HG02840 (cell line): ENCODE data around the gene LEAP2.

Source experiments
- ATAC-seq: cut with Tn5 transposase; IDR thresholded peaks from one replicate; pipeline ENCODE4 v1.9.1; 2021; ENCODE audit warnings: mild to moderate bottlenecking, moderate library complexity, moderate number of reproducible peaks; ENCODE audit not compliant: unreplicated experiment, low FRiP score

LEAP2 gene

DNA sequence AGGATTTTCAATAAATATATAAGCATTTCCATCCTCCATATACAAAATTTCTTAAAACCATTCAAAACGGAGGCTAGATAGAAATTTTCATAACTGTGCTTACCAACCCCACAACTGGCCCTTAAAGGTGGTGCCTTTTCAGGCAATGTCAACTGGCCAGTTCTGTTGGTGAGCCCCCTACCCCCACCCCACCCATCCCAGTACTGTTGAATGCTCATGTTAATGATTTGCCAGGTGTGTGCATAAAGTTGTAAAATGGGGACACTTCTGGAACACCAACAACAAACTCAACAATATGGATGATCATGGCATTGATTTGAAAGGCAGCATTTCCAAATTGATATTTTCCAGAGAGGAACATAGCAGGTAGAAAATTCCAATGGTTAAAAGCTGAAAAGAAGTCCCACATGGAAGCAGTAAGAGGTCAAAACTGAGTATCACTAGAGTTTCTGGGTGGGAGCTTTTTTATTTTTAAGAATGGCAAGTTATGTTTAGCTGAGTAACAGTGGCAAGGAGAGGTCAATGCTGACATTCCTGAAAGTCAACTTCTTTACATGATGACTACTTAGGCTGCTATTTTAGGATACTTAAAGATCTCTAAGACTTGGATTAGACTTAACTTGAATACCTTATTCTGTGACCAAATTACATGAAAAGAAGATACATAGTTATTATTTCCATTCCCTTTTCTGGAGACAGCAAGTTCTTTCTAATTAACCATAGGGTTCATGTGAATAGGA is 2.7 kb downstream of the LEAP2 start:
- ATAC-seq = no peak

DNA sequence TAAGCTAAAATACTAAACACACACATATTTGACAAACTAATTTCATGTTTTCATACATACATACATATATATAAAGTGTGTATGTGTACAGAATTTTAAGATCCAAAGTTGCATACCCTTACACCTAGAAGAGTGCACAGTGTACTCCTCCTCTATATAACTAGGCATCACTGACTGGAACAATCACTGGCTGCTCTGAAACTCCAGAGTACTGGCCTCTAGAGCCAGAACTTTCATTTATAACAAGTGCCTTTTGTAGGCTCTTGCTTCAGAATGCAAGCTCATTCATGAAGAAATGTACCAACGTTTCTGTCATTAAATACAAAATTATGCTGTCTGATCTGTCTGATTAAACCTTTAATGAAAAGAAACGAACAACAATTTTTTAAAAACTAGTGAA is 4.0 kb downstream of the LEAP2 start:
- no peak for ATAC-seq

DNA sequence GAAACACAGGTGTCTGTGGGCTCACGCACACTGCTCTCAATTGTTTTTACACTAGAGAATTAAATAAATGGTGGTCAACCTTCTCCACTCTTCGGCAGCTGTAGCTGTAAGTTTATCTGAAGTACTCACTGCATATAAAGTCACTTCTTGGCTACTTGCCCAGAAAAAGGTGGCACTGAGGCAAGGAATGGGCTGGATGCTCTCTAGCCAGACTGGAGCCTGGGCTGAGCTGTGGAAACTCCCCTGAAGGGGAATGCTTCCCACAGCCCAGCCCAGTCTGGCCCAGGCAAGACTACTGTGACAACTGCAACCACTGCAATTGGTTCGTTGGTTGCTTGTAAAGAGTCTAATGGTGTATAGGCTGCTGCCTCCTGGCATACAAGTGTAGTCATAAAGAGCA is 4.5 kb downstream of the LEAP2 start:
- ATAC-seq = no peak

GRCh38 chr5:132883261-132883834 is 9.9 kb downstream of the LEAP2 start:
- no peak for ATAC-seq

GRCh38 chr5:132884548-132884947 is 11.1 kb downstream of the LEAP2 start:
- ATAC-seq = no peak

GRCh38 chr5:132886064-132886823 is 12.8 kb downstream of the LEAP2 start:
- ATAC-seq = no peak

GRCh38 chr5:132887283-132887682 is 13.8 kb downstream of the LEAP2 start:
- no peak for ATAC-seq

DNA sequence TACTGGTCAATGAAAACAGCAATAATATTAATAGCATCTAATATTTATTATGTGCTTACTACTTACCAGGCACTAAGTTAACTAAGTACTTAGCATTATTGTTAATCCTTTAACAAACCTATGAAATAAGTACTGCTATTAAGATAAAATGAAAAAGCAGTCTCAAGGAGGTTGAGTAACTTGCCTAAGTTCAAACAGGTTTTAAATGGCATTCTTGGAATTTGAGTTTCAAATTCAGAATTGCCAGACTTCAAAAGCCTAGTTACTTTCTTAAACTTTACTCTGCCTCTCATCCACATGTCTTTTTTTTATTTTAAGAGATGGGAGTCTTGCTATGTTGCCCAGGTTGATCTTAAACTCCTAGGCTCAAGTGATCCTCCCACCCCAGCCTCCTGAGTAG is 16.0 kb downstream of the LEAP2 start:
- no peak for ATAC-seq

DNA sequence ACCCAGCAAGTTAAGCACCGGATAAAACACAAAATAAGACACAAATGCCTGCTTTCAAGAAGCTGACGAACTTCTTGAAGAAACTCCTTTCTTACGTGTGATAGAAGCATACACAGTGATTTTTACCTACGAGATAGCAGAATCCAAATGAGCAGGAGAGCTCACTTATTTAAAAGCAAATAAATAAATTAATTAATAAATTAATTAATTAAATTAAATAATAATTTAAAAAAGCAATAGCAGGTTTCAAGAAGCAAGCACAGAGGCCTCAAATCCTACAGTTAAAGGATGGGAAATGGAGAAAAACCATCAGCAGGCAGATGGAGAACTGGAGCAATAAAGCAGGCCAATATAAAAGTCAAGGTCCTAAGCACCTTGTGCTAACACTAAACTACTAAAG is 17.3 kb downstream of the LEAP2 start:
- ATAC-seq = no peak

DNA sequence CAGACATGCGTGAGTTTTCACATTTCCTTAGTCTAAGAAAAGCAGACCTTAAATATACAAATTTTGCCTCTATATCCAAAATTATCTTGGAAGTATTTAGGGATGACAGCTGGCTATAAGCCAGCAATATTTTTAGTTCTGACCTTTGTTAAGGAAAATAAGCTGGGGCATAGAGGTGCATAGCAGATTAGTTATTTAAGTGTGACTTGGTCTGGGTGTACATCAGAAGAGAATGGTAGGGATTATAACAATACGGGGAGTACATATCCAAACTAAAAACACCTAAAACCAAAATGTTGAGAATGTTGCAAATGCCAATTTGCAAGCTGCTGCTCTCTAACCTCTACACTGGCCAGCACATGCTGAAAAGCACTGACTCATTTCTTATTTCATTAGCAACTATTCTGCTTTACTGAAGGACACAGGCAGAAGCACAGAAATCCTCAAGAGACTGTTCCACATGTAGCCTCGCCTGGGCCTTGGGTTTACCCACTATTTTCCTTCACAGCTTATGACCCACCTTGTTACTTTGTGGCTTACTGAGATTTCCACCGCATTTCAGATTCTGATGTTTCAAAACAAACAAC is 22.3 kb downstream of the LEAP2 start:
- no peak for ATAC-seq

- no peak for ATAC-seq
These were observed 23.2 kb downstream of the LEAP2 start for GRCh38 chr5:132896685-132897084.

DNA sequence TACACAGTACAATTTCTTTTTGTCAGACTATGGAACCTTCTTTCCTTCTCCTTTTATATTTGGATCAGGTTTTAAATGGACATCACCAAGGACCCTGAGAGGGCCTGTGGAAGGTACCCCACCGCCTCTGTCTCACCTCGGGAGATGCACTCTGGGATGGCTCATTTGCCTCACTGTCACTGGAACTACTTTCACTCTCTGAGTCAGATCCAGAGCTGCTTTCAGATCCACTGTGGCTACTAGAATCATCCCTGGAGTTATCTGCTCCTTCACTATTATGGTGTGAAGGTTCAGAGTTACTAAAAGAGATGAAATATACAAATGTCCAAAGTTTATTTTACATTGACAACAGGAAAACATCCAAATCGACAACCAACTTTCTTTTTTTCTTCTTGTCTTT is 24.6 kb downstream of the LEAP2 start:
- no peak for ATAC-seq

DNA sequence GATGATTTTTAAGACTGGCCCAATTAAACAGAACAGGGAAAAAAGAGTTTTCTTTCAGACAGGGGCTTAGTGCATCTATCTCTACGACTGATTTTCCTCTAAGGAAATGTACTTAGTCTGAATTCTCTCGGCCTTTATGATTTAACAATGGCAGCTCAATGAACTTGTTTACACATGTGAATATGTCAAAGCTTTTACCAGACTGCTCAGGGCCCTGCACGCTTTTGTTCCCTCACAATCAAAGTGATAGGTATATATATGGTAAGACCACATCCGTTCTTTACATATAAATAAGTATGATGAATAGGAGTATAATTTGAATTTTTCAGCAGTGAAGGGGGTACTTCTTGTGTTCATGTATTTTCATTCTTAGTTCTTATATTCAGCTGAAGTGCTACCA is 27.6 kb downstream of the LEAP2 start:
- ATAC-seq = no peak

DNA sequence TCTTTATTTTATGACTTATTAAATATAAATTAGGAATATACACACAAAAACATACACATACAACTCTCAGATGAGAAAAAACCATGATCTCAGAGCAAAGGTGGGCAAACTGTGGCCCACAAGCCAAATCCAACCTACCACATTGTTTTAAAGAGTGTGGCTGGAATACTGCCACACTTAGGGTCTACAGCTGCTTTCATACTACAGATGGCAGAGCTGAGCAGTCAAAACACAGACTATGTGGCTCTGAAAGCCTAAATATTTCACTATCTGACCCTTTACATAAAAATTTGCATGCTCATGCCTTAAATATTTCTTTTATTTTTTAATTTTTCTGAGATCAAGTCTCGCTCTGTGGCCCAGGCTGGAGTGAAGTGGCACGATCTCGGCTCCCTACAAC is 28.3 kb downstream of the LEAP2 start:
- ATAC-seq = no peak

- no peak for ATAC-seq
These were observed 32.5 kb downstream of the LEAP2 start for GRCh38 chr5:132905938-132906337.

- no peak for ATAC-seq
These were observed 33.7 kb downstream of the LEAP2 start for GRCh38 chr5:132907161-132907560.

GRCh38 chr5:132909702-132910101 is 36.2 kb downstream of the LEAP2 start:
- no peak for ATAC-seq

- no peak for ATAC-seq
These were observed 42.2 kb downstream of the LEAP2 start for GRCh38 chr5:132915681-132916080.

DNA sequence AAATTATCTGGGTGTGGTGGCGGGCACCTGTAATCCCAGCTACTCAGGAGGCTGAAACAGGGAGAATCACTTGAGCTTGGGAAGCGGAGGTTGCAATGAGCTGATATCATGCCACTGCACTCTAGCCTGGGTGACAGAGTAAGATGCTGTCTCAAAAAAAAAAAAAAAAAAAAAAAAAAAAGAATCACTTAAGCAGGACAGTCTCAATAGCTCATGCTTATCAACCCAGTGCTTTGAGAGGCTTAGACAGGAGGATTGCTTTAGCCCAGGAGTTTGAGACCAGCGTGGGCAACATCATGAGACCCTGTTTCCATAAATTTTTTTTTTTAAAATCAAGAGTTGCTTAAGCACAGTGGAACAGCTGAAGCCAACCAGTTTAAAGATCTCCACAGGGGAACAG is 42.6 kb downstream of the LEAP2 start:
- no peak for ATAC-seq
